ENCODE data around the gene RPA1. TPM values are rescaled to one million over a fixed set of nuclear protein-coding genes. Genes with fewer than 3 reads are reported as not detected.

RPA1 gene
- total and polyA plus RNA-seq, 9 of the 15 experiments (the other 6 are each of a cell fraction or from before 2014, with no cell fraction given), result 25.2 to 125 (median 47.4) TPM

DNA sequence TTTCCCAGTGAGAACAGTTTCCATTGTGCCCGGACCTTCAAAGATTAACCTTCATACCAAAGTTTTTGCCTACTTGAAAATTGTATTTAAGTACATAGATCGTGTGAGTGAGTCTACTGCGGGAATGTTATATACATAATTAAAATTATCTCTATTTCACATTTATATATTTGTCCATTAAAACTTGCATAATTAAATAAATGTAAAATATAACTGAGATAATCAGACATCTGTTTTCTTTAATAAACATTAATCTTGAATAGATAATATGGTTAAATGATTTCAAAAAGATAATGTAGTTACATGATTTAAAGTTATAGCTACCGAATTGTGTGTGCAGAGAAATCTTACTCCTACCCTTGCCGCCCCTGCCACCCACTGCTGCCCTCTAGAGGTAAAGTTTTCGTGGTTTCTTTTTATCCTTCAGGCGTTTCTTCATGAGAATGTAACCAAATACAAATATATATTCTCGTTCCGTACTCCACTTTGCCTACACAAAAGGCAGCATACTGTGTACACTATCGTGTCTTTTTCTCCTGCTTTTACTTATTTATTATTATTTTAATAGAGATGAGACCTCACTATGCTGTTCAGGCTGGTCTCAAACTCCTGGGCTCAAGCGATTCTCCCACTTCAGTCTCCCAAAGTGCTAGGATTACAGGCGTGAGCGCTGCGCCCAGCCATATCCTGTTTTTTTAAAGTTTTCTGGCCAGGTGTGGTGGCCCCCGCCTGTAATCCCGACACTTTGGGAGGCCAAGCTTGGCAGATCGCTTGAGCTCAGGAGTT lies 35.6 kb downstream of the RPA1 start:
- ChIA-PET POLR2A (interaction anchor here (1.2 kb wide), 2 partner anchors 10 to 149 kb away, joined by 3 read pairs; no protein-coding TSS in a partner anchor), CTCF (ENCODE audit: low intra/inter-chr PET ratio) (interaction anchor here (0.6 to 1.5 kb wide), 3 partner anchors 149 to 176 kb away, joined by 3 to 5 read pairs (median 3); partner anchors contain the start of gene OVCA2)
- FAIRE-seq (peak; percentile 54), ATAC-seq (peak; percentile 72), DNase-seq (ENCODE audit: extremely low read depth in 1 of 4, low spot score in 3 of 4) (peak; percentile 47 to 61 (median 50))
- peaks cover 33% of the 10 kb centered on the region; the same call in 2 of the 3 replicates for H3K36me3 ChIP-seq (ENCODE audit: control insufficient read depth, insufficient read depth, low read length)
- no peaks in the 10 kb centered on the region; a peak in 1 of 5 replicates for H3K4me1 ChIP-seq (replicated peaks in 1 of 2; ENCODE audit: control insufficient read depth in 2 of 2, insufficient read depth in 2 of 2, low read length in 2 of 2)
- H3K9ac ChIP-seq (ENCODE audit: insufficient read depth in 1 of 2, low read depth in 2 of 2, low read length in 2 of 2), result no peak overlapping the region
- intact Hi-C loops (cut with micrococcal nuclease), result no loop called here
- H3K27me3 ChIP-seq (ENCODE audit: control insufficient read depth in 2 of 2, insufficient read depth in 2 of 2, low read length in 2 of 2), result no peaks in the 10 kb centered on the region
- 25% methylated on average over 14 of the region's 17 CpGs for WGBS (ENCODE audit: insufficient coverage, low coverage, missing lambda C conversion rate)
- H3K9me1 ChIP-seq (ENCODE audit: control insufficient read depth, insufficient read depth, low read length), result no peaks in the 10 kb centered on the region
- H3K27ac ChIP-seq (ENCODE audit: extremely low read depth, low read depth, low read length), result no peak overlapping the region
- TF ChIP-seq, protein P1, sequence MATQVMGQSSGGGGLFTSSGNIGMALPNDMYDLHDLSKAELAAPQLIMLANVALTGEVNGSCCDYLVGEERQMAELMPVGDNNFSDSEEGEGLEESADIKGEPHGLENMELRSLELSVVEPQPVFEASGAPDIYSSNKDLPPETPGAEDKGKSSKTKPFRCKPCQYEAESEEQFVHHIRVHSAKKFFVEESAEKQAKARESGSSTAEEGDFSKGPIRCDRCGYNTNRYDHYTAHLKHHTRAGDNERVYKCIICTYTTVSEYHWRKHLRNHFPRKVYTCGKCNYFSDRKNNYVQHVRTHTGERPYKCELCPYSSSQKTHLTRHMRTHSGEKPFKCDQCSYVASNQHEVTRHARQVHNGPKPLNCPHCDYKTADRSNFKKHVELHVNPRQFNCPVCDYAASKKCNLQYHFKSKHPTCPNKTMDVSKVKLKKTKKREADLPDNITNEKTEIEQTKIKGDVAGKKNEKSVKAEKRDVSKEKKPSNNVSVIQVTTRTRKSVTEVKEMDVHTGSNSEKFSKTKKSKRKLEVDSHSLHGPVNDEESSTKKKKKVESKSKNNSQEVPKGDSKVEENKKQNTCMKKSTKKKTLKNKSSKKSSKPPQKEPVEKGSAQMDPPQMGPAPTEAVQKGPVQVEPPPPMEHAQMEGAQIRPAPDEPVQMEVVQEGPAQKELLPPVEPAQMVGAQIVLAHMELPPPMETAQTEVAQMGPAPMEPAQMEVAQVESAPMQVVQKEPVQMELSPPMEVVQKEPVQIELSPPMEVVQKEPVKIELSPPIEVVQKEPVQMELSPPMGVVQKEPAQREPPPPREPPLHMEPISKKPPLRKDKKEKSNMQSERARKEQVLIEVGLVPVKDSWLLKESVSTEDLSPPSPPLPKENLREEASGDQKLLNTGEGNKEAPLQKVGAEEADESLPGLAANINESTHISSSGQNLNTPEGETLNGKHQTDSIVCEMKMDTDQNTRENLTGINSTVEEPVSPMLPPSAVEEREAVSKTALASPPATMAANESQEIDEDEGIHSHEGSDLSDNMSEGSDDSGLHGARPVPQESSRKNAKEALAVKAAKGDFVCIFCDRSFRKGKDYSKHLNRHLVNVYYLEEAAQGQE (IDR thresholded peaks at IDR 0.05; ENCODE audit: borderline replicate concordance), result peak; percentile 33; the same call in 1 of the 2 replicates
- TF ChIP-seq, protein P1 (CRISPR knock-in tag; IDR thresholded peaks at IDR 0.05; ENCODE audit: low read depth), result no peak
- TF ChIP-seq CREM (IDR thresholded peaks at IDR 0.05; ENCODE audit: low read depth) (no peak), SMC3 (conservative IDR thresholded peaks at IDR 0.05; ENCODE audit: insufficient read depth, low read depth, low read length) (0 out of 2 replicates have a peak, but pooled peaks have one; percentile 17), SNRNP70 (optimal IDR thresholded peaks at IDR 0.05; ENCODE audit: low read depth, low read length) (no peak), RAD21 (CRISPR knock-in tag; conservative IDR thresholded peaks at IDR 0.05 in 1 of 2, IDR thresholded peaks at IDR 0.05 in 1 of 2) (peak; percentile 39 to 55)
- TF ChIP-seq, protein P2, sequence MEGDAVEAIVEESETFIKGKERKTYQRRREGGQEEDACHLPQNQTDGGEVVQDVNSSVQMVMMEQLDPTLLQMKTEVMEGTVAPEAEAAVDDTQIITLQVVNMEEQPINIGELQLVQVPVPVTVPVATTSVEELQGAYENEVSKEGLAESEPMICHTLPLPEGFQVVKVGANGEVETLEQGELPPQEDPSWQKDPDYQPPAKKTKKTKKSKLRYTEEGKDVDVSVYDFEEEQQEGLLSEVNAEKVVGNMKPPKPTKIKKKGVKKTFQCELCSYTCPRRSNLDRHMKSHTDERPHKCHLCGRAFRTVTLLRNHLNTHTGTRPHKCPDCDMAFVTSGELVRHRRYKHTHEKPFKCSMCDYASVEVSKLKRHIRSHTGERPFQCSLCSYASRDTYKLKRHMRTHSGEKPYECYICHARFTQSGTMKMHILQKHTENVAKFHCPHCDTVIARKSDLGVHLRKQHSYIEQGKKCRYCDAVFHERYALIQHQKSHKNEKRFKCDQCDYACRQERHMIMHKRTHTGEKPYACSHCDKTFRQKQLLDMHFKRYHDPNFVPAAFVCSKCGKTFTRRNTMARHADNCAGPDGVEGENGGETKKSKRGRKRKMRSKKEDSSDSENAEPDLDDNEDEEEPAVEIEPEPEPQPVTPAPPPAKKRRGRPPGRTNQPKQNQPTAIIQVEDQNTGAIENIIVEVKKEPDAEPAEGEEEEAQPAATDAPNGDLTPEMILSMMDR (IDR thresholded peaks at IDR 0.05 in 2 of 3, conservative IDR thresholded peaks at IDR 0.05 in 1 of 3; ENCODE audit: insufficient read depth in 2 of 3, low read depth in 1 of 3, low read length in 3 of 3), result peak; percentile 51 to 66 (median 57)
- H3K79me2 ChIP-seq (ENCODE audit: control insufficient read depth, insufficient read depth, low read length), result no peaks in the 10 kb centered on the region; the same call in 2 of the 3 replicates
- no peak overlapping the region for H2AFZ ChIP-seq (ENCODE audit: low read depth, low read length)
- no peak overlapping the region for H3K4me2 ChIP-seq (ENCODE audit: insufficient read depth, low read length)
- in situ Hi-C loops (cut with MboI), result loop anchor here (10.0 kb wide), 1 partner anchor 191 kb away; no protein-coding TSS in a partner anchor
- no peaks in the 10 kb centered on the region for H3K9me3 ChIP-seq (replicated peaks; ENCODE audit: control insufficient read depth, insufficient read depth, low read depth, low read length)
- no peak overlapping the region for H3K4me3 ChIP-seq
- no peaks in the 10 kb centered on the region for H4K20me1 ChIP-seq (replicated peaks; ENCODE audit: control insufficient read depth, insufficient read depth, low read length)
- no TSS peak for BruUV-seq (replicated peaks)
